Testis (tissue), 2 donors: Measurements from ENCODE around the gene RAPGEF5.

Source experiments
- POLR2A ChIP-seq: fragments of 450-650 bp; IDR thresholded peaks from one replicate; pipeline ENCODE4 v1.6.1; 2017; ENCODE audit warnings: antibody characterized with exemption, mild to moderate bottlenecking, moderate library complexity
- TF ChIP-seq, protein P1 (sequence below), 3 experiments: fragments of 450-650 bp in 2 of 3; fragments of 200-600 bp in 1 of 3; sonication (generic) in 1 of 3; IDR thresholded peaks; one replicate each; pipeline ENCODE4 v1.5.1; 2016 to 2019; ENCODE audit warnings: antibody characterized with exemption in 3 of 3, mild to moderate bottlenecking in 2 of 3, moderate library complexity in 1 of 3

DNA sequence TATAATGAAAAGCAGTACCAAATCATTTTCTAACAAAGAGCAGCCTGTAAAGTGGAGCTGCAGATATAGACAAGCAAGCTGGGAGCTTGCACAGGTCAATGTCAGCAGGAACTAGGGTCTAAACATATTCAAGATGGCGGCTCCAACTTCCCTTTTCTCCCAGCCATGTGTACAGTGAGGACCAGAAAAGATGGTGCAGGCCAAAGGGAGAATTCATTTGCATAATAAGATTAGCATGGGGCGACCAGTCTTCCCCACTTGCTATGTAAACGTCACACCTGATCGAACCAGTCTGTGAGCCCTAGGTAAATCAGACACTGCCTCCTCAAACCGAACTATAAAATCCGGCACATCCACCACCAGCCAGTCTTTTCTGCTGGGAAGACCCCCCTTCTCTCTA, 4.4 kb upstream of the RAPGEF5 start:
- no peak for TF ChIP-seq POLR2A
- TF ChIP-seq, protein P1, sequence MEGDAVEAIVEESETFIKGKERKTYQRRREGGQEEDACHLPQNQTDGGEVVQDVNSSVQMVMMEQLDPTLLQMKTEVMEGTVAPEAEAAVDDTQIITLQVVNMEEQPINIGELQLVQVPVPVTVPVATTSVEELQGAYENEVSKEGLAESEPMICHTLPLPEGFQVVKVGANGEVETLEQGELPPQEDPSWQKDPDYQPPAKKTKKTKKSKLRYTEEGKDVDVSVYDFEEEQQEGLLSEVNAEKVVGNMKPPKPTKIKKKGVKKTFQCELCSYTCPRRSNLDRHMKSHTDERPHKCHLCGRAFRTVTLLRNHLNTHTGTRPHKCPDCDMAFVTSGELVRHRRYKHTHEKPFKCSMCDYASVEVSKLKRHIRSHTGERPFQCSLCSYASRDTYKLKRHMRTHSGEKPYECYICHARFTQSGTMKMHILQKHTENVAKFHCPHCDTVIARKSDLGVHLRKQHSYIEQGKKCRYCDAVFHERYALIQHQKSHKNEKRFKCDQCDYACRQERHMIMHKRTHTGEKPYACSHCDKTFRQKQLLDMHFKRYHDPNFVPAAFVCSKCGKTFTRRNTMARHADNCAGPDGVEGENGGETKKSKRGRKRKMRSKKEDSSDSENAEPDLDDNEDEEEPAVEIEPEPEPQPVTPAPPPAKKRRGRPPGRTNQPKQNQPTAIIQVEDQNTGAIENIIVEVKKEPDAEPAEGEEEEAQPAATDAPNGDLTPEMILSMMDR (IDR thresholded peaks at IDR 0.05): no peak
